ENCODE results near the gene PRKCH.
A peak's percentile ranks its signal among the peaks of the same experiment; 100 is the strongest.

PRKCH gene

GRCh38 chr14:61434311-61434710 lies 112.9 kb downstream of the PRKCH start:
- no peak for DNase-seq

- DNase-seq = no peak
These were observed 114.4 kb downstream of the PRKCH start for GRCh38 chr14:61435563-61436337.

GRCh38 chr14:61437381-61437780 lies 116.0 kb downstream of the PRKCH start:
- DNase-seq = no peak

- no peak for DNase-seq
These were observed 116.7 kb downstream of the PRKCH start for GRCh38 chr14:61438036-61438435.

- DNase-seq = no peak
These were observed 117.1 kb downstream of the PRKCH start for GRCh38 chr14:61438497-61438859.

GRCh38 chr14:61438860-61439765 lies 117.7 kb downstream of the PRKCH start:
- no peak for DNase-seq

- DNase-seq = no peak
These were observed 118.5 kb downstream of the PRKCH start for GRCh38 chr14:61439779-61440418.

- no peak for DNase-seq
These were observed 122.1 kb downstream of the PRKCH start for GRCh38 chr14:61443481-61443880.

GRCh38 chr14:61444215-61444768 lies 122.9 kb downstream of the PRKCH start:
- no peak for DNase-seq

GRCh38 chr14:61451491-61451890 lies 130.1 kb downstream of the PRKCH start:
- no peak for DNase-seq

- no peak for DNase-seq
These were observed 130.6 kb downstream of the PRKCH start for GRCh38 chr14:61451891-61452400.

GRCh38 chr14:61452452-61452851 lies 131.1 kb downstream of the PRKCH start:
- no peak for DNase-seq

GRCh38 chr14:61453103-61453767 lies 131.9 kb downstream of the PRKCH start:
- no peak for DNase-seq

- no peak for DNase-seq
These were observed 133.2 kb downstream of the PRKCH start for GRCh38 chr14:61454545-61454944.

GRCh38 chr14:61455351-61455750 lies 134.0 kb downstream of the PRKCH start:
- DNase-seq = no peak

- DNase-seq = peak; percentile 86
These were observed 135.3 kb downstream of the PRKCH start for GRCh38 chr14:61456720-61457119.

- DNase-seq = no peak
These were observed 137.4 kb downstream of the PRKCH start for GRCh38 chr14:61458766-61459165.

- DNase-seq = no peak
These were observed 137.8 kb downstream of the PRKCH start for GRCh38 chr14:61459229-61459628.

GRCh38 chr14:61460063-61460462 lies 138.7 kb downstream of the PRKCH start:
- no peak for DNase-seq

GRCh38 chr14:61460718-61461611 lies 139.6 kb downstream of the PRKCH start:
- no peak for DNase-seq

GRCh38 chr14:61461808-61462275 lies 140.5 kb downstream of the PRKCH start:
- DNase-seq = peak; percentile 53

All from NCI-H2171 (cell line).